ENCODE results near the gene PUSL1.

DNA sequence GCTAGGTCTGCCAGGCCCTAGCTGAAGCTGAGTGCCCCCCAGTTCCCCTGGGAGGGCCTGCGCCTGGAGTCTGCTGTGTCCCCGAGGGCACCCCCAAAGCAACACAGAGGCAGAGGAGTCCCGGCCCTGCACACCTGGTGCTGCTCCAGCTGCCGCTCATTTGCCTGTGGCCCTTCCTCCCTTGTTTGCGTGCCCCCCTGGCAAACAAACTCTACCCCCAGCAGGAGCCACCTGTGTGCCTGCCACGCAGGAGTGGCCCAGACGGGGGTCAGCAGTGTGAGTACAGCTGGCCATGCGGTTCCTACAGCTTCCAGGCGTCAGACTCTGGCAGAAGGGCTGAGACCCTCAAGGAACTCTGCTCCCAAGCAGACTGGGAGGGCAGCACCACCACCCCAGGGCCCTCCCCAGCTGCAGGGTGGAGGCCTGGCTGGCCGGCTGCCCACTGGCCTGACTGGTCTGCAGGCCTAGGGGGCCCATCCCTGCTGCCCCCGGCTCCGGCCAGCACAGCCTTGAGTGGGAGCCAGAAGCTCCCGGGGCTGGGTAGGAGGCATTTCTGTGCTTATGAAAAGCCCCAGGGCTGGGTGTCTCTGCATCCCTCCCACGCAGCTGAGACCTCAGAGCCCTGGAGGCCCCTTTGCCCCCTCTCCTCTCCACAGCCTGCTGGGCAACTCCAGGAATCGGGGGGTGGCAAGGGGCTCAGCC, 22.1 kb downstream of the PUSL1 start:
- TF ChIP-seq, protein P1, sequence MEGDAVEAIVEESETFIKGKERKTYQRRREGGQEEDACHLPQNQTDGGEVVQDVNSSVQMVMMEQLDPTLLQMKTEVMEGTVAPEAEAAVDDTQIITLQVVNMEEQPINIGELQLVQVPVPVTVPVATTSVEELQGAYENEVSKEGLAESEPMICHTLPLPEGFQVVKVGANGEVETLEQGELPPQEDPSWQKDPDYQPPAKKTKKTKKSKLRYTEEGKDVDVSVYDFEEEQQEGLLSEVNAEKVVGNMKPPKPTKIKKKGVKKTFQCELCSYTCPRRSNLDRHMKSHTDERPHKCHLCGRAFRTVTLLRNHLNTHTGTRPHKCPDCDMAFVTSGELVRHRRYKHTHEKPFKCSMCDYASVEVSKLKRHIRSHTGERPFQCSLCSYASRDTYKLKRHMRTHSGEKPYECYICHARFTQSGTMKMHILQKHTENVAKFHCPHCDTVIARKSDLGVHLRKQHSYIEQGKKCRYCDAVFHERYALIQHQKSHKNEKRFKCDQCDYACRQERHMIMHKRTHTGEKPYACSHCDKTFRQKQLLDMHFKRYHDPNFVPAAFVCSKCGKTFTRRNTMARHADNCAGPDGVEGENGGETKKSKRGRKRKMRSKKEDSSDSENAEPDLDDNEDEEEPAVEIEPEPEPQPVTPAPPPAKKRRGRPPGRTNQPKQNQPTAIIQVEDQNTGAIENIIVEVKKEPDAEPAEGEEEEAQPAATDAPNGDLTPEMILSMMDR (IDR thresholded peaks at IDR 0.05), result no peak
- no peak for TF ChIP-seq POLR2A (IDR thresholded peaks at IDR 0.05)
